ENCODE results near the gene FTL. TPM values are rescaled to one million over a fixed set of nuclear protein-coding genes. Genes with fewer than 3 reads are reported as not detected.
A peak's percentile ranks its signal among the peaks of the same experiment; 100 is the strongest.

Gene FTL
- total RNA-seq, 4 donors from 2014 or later = 5,249 to 9,852 (median 6,180) TPM

DNA sequence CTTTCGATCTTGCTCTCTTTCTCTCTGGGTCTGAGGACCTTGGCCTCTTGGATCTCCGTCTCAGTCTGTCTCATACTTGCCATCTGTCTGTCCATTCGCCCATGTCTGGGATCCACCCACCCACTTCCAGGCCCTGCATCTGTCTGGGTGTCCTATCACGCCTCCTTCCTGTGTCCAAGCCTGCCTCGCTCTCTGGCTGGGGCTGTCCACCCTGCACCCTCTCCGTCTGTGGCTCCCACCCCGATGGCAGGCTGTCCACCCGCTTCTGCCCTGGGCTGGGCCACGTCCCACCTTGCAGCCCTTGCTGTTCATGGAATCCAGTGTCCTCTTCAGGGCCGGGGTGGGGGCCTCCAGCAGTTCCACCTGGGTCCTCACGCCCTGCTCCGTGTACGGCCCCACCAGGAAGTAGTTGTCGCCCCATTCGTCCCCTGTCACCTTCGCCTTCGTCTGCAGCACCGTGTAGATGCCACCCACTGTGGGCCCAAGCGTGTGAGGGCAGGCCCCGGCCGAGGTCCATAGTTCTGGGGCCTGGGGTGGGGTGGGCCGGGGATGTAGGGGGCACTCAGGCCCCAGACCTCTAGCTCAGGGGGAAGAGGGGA lies 26.0 kb downstream of the FTL start:
- TF ChIP-seq POLR2A (IDR thresholded peaks at IDR 0.05) = no peak
- TF ChIP-seq, protein P1, sequence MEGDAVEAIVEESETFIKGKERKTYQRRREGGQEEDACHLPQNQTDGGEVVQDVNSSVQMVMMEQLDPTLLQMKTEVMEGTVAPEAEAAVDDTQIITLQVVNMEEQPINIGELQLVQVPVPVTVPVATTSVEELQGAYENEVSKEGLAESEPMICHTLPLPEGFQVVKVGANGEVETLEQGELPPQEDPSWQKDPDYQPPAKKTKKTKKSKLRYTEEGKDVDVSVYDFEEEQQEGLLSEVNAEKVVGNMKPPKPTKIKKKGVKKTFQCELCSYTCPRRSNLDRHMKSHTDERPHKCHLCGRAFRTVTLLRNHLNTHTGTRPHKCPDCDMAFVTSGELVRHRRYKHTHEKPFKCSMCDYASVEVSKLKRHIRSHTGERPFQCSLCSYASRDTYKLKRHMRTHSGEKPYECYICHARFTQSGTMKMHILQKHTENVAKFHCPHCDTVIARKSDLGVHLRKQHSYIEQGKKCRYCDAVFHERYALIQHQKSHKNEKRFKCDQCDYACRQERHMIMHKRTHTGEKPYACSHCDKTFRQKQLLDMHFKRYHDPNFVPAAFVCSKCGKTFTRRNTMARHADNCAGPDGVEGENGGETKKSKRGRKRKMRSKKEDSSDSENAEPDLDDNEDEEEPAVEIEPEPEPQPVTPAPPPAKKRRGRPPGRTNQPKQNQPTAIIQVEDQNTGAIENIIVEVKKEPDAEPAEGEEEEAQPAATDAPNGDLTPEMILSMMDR (IDR thresholded peaks at IDR 0.05) = no peak
- no peaks in the 10 kb centered on the region for H3K9me3 ChIP-seq
- peak overlapping the region in 1 of 4 donors; percentile 89 for H3K4me3 ChIP-seq
- H3K36me3 ChIP-seq = peaks cover 0 to 16% (median 0%) of the 10 kb centered on the region in 3 donors
- H3K27ac ChIP-seq = peak overlapping the region in 1 of 4 donors; percentile 5
- no peak for DNase-seq
- no peaks in the 10 kb centered on the region for H3K27me3 ChIP-seq
- H3K4me1 ChIP-seq = peaks cover 5 to 31% (median 13%) of the 10 kb centered on the region in 4 donors

DNA sequence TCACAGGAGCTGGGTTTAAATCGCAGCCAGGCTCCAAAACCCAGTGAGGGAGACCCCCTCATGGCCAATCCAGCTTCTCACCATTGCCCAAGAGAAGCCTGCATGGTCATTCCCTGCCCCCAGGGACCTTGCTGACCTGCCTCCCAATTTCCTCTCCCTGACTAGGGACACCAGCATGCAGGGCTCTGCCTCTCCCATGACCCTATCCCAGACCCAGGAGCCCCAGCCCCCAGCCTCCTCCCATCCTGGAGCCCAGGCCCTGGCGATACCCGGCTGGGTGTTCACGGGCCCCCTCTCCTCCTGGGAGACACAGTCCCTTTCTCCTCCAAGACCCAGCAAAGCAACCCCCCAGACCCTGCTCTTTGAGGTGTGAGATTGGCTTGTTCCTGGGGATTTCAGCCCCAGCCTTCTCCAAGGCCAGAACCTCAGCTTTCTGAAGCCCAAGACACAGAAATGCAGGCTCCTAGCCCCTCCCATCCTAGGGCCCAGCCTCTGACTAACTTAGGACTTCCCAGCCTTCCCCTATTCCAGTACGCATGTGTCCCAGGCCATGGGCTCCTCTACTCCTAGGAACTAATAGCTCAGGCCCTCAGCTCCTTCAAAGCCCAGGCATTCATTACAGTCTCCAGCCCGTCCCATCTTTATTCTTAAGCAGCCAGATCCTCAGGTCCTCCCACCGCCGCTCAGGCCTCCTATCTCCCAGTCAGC lies 26.9 kb downstream of the FTL start:
- DNase-seq = peak in 1 of 3 donors; percentile 72
- Histone ChIP-seq H3K27ac (peak overlapping the region; percentile 86 to 95 (median 92)), H3K27me3 (no peaks in the 10 kb centered on the region), H3K4me1 (peaks cover 5 to 31% (median 13%) of the 10 kb centered on the region in 4 donors), H3K36me3 (peaks cover 0 to 16% (median 0%) of the 10 kb centered on the region in 3 donors), H3K9me3 (no peaks in the 10 kb centered on the region), H3K4me3 (peak overlapping the region; percentile 59 to 89 (median 84))
- TF ChIP-seq, protein P1 (IDR thresholded peaks at IDR 0.05) = no peak
- peak in 1 of 2 donors; percentile 33 for TF ChIP-seq POLR2A (IDR thresholded peaks at IDR 0.05)

DNA sequence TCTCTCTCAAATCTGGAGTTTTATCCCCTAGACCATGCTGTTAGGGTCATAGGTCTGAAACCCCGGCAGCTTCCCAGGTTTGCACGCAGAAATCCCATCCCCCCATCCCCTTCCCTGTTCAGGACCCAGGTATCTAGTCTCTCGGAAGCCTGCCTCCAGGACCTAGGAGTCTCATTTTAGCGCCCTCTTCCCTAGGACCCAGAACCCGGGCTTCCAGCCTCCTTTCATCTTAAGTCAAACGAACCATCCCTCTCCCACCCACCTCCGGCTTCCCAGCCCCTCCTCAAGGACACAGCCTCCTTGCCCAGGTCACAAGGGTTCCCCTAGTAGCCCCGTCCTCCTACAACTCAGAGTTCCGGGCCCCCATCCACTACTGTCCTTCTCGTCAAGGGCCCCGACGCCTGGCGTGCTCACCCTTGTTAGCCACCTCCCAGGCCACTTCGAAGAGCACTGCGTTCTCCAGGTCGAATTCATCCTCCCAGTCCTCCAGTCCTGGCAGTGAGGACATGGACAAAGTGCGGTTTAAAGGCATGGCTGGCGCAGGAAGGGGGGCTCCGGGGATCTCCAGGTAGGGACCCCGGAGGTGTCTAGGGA lies 27.6 kb downstream of the FTL start:
- Histone ChIP-seq H3K27me3 (no peaks in the 10 kb centered on the region), H3K27ac (peak overlapping the region; percentile 86 to 95 (median 92)), H3K4me1 (peaks cover 5 to 31% (median 13%) of the 10 kb centered on the region in 4 donors), H3K9me3 (no peaks in the 10 kb centered on the region), H3K4me3 (peak overlapping the region; percentile 59 to 89 (median 84)), H3K36me3 (peaks cover 0 to 16% (median 0%) of the 10 kb centered on the region in 3 donors)
- TF ChIP-seq, protein P1 (IDR thresholded peaks at IDR 0.05) = no peak
- no peak for TF ChIP-seq POLR2A (IDR thresholded peaks at IDR 0.05)
- peak in 2 of 3 donors; percentile 29 to 53 for DNase-seq

DNA sequence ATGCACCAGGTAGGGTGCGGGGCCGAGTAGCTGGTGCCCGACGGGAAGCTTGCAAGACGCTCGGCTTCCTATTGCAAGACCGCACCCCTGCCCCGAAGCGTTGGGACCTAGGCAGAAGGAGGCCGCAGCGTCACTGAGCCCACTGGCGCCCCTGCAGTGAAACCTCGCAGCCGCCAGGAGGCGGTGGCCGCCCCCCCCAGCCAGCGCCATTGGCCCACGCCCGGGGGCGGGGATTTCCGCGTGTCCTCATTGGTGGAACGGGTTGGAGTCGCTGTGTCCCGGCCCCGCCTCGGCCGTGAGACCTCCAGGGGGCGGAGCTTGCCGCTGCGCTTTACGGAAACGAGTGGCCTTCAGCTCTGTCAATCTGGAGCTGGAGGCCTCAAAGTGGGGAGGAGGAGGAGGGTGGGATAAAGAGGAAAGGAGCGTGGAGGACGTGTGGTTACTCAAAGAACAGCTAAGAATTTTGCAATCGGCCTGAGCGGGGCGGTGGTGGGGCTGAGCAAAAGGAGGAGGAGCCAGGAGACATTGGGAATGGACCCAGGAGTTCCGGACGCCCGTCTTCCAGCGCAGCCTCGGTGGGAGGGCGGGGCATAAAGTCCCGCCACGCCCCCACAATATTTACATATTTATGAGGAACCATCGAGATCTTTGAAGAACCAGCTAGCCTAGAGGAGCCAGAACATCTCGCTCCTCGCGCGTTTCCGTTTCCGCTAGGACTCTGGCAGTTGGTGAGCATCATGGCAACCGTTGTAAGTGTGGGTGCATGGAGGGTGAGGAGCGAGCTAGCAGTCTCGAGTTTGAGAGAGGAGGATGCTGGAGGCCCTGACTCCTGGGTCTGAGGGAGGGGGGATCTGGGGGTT lies 28.3 kb downstream of the FTL start, which contains the start of the genes GYS1 and RUVBL2:
GYS1 (minus strand) TSS at position 135 of the 860 bp plus-strand sequence. CDS start 197 bp downstream, outside the sequence.
RUVBL2 (plus strand) TSS at position 713 of the 860 bp plus-strand sequence; CDS start at position 738, 25 bp downstream.
- Histone ChIP-seq H3K36me3 (peaks cover 0 to 12% (median 0%) of the 10 kb centered on the region in 3 donors), H3K27me3 (no peaks in the 10 kb centered on the region), H3K4me3 (peak within 1 kb of the TSS; percentile 59 to 89 (median 84)), H3K27ac (peak within 1 kb of the TSS; percentile 86 to 95 (median 92)), H3K4me1 (peaks cover 5 to 31% (median 13%) of the 10 kb centered on the region in 4 donors), H3K9me3 (no peaks in the 10 kb centered on the region)
- TF ChIP-seq, protein P1 (IDR thresholded peaks at IDR 0.05) = peak; percentile 98 to 100 (median 99)
- peak; percentile 80 to 87 for TF ChIP-seq POLR2A (IDR thresholded peaks at IDR 0.05)
- DNase-seq = peak; percentile 99 to 100 (median 100)

DNA sequence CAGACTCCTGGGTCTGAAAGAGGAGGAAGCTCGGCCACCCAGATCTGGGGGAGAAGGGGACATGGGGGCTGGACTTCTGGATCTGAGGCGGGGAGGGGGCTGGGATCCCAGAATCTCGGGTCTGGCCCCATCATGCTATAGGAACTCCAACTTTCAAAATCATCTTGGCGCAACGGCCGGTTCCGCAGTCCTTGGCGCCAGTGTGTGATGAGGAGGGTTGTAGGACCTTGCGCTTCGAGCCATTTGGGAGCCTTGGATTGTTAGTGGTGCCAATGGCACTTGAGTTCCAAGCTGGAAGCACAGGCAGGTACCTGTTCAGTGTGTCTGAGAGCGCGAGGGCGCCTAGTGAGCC lies 28.9 kb downstream of the FTL start:
- no peak for DNase-seq
- Histone ChIP-seq H3K4me3 (peak overlapping the region; percentile 59 to 89 (median 84)), H3K36me3 (peaks cover 0 to 8% (median 0%) of the 10 kb centered on the region in 3 donors), H3K9me3 (no peaks in the 10 kb centered on the region), H3K27ac (peak overlapping the region; percentile 86 to 95 (median 92)), H3K4me1 (peaks cover 5 to 31% (median 13%) of the 10 kb centered on the region in 4 donors), H3K27me3 (no peaks in the 10 kb centered on the region)
- TF ChIP-seq POLR2A (IDR thresholded peaks at IDR 0.05) = no peak
